A172 (cell line): ENCODE data around the gene TGFB3. TPM values are rescaled to one million over a fixed set of nuclear protein-coding genes. Genes with fewer than 3 reads are reported as not detected.

Source experiments
- DNase-seq: peaks from one replicate; pipeline ENCODE4 v3.0.0-alpha.2; 2015; ENCODE audit warnings: low spot score
- total RNA-seq: library from RNA; depleted of rRNA; stranded (reverse); fragments of >200 nt; shearing (Covaris generic); gene quantifications from 2 replicates; pipeline ENCODE4 v1.2.3, GENCODE V29; 2014

Gene TGFB3
- total RNA-seq, 1 experiment from 2014 or later: 2.1 TPM

- DNase-seq: no peak
These were observed 5.6 kb upstream of the TGFB3 start for GRCh38 chr14:75987201-75987970.

GRCh38 chr14:75986439-75986765 is 4.6 kb upstream of the TGFB3 start:
- no peak for DNase-seq

GRCh38 chr14:75985618-75986438 is 4.0 kb upstream of the TGFB3 start, which contains the start of gene IFT43:
IFT43 (plus strand) TSS chr14:75985763; CDS start chr14:75985787, 24 bp downstream.
- DNase-seq: peak; percentile 52

- no peak for DNase-seq
These were observed 2.9 kb upstream of the TGFB3 start for GRCh38 chr14:75984674-75985073.

GRCh38 chr14:75983019-75983358 is 1.2 kb upstream of the TGFB3 start:
- no peak for DNase-seq

- peak; percentile 32 for DNase-seq
These were observed 647 bp upstream of the TGFB3 start for GRCh38 chr14:75982266-75983018.

- DNase-seq: no peak
These were observed 939 bp downstream of the TGFB3 start for GRCh38 chr14:75980856-75981255.

GRCh38 chr14:75979648-75980565 is 1.9 kb downstream of the TGFB3 start:
- DNase-seq: no peak

GRCh38 chr14:75979071-75979571 is 2.7 kb downstream of the TGFB3 start:
- no peak for DNase-seq

- no peak for DNase-seq
These were observed 3.5 kb downstream of the TGFB3 start for GRCh38 chr14:75978249-75978731.

GRCh38 chr14:75977582-75977943 is 4.2 kb downstream of the TGFB3 start:
- DNase-seq: no peak

- no peak for DNase-seq
These were observed 4.8 kb downstream of the TGFB3 start for GRCh38 chr14:75976826-75977581.

GRCh38 chr14:75972801-75973421 is 8.9 kb downstream of the TGFB3 start:
- no peak for DNase-seq

- DNase-seq: no peak
These were observed 10.3 kb downstream of the TGFB3 start for GRCh38 chr14:75971509-75971908.

- DNase-seq: no peak
These were observed 10.8 kb downstream of the TGFB3 start for GRCh38 chr14:75970989-75971388.

GRCh38 chr14:75969891-75970290 is 11.9 kb downstream of the TGFB3 start:
- no peak for DNase-seq

GRCh38 chr14:75969126-75969525 is 12.7 kb downstream of the TGFB3 start:
- no peak for DNase-seq

GRCh38 chr14:75968456-75968855 is 13.3 kb downstream of the TGFB3 start:
- DNase-seq: peak; percentile 23

GRCh38 chr14:75967866-75968265 is 13.9 kb downstream of the TGFB3 start:
- DNase-seq: no peak

- no peak for DNase-seq
These were observed 20.1 kb downstream of the TGFB3 start for GRCh38 chr14:75961662-75962061.
